HG03025 (cell line): ENCODE measurements around the gene PPP2R2C.

Experiments used
- ATAC-seq: cut with Tn5 transposase; IDR thresholded peaks from one replicate; pipeline ENCODE4 v1.9.1; 2021; ENCODE audit warnings: mild to moderate bottlenecking, moderate library complexity; ENCODE audit not compliant: unreplicated experiment, low FRiP score

The PPP2R2C gene

DNA sequence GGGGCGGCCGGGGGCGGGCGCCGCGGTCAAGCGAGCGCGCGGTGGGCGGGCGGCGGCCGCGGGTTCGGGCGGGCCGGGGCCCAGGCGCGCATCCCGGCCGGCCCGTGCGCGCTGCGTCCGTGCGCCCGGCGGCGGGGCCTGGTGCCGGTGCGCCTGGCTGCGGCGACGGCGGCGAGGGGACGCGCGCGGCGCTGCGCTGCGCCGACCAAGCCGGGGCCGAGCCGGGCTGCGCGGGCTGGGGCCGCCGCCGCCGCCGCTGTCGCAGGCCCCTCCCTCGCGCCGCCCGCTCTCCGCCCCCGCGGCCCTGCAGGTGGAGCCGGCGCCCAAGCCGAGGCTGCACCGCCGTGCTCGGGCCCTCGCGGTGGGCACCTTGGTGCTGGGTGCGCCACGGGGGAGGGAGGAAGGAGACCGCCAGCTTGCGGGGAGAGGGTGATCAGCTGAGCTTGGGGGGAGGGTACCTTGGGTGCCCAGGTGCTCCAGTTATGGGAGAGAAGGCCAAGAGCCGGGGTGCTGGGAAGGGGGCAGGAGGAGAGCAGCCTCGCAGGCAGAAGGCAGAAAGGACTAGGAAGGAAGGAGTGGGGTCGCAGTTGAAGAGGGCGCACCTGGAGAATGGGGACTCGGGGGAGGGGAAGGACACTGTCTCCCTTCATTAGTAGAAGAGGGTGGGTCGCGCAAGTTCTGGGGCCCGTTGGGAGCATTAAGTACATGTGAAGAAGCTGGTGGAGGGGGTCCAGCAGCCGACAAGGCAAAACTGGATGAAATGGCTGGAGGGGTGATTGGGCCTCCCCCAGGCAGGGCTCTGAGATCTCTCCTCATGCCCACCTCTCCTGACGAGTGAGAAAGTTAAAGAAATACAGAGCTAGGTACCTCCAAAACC, at the start of gene PPP2R2C:
TSS of gene PPP2R2C (minus strand) at position 228 of the 877 bp plus-strand sequence. CDS start 385 bp downstream, outside the sequence.
- no peak for ATAC-seq

DNA sequence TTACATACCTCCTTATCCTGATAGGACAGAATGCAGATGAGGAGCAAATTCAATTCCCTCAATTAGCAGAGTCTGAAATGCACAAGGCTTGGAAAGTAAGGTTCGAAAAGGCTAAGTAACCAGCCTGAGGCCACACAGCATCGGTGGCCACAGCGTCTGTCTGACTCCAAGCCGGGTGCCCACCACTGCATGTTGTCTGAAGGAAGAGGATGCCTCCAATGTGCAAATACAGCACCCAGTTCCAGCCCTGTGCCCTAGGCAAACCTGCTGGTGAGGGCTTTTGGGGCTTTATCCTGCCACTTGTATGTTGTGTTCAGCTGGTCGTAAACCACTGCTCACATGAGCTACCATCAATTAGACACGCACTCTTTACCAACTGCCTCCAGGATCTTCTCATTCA, 48.6 kb upstream of the PPP2R2C start:
- no peak for ATAC-seq

DNA sequence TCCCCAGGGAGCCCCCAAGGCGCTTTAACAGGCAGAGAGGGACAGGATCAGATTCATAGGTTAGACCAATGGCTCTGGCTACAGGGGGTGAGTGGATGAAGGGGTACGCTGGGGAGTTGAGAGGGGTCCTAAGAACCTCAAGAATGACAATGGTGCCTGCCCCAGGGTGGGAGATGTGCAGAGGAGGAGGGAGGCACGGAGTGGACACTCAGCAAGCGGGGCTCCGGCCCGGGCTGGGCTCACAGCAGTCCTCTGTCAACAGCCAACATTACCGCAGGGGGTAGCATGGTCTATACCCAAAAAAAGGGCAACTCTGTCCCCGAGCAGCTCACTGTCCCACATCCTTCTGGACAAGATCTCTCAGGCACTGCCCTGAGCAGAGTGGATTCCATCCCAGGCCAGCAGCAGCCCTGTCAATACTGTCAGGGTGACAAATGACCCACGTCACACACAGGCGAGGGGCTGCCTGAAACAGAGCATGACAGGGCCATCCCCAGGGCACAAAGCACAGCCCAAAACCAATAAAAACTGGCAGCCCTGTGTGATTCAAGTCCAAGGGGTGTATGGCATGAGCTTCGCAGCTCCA, 47.7 kb upstream of the PPP2R2C start:
- ATAC-seq = no peak

DNA sequence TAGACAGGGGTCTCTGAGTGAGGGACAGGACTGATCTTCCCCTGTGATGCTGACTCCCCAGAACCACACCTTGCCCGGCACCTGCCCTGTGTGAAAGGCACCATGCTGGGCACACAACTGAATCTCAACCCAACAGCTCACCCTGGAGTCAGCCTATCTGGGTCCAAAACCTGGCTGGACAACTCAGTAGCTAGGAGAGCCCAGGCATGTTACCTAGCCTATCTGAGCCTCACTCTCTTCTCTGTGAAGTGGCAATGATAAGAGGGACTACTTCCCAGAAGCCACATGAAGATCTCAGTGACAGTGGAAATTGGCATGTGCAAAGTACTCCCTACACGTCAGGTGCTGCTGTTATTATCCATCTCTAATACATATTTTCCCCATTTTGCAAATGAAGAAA, 44.8 kb upstream of the PPP2R2C start:
- ATAC-seq = no peak

DNA sequence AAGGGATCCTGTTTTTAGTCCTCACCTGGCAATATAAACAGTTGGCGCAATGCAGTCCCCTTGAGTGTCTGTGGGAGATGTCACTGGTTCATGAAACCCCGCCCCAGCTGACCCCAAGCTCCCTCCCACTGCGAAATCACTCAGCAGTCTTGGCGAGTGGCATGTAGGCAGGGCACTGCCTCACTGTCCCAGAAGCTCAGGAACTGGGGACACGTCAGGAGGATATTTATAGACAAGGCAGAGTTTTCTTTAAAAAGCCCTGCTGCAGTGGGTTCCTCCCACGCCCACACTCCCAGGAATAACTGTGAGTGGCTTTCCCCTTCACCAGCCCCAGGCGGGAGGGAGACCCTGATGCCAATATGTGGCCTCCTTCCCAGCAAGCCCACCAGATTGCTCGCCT, 44.3 kb upstream of the PPP2R2C start:
- ATAC-seq = no peak

DNA sequence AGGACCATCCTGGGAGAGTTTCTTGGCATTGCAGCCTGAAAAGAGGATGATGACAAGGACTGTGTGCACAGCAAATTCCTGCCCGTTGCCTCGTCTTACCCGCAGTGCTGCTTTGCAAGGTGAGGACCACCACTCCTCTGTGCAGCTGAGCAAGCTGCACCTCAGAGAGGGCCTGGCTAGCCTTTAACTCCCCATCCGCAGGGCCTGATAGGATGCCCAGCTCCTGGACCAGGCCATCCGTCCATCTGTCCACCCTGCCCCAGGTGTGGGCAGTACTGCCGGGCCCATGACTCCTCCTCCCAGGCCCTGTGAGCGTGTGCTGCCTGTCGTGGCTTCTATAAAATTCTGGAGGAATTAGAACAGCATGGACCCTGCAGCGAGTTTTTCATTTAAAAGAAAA, 43.9 kb upstream of the PPP2R2C start:
- ATAC-seq = no peak

DNA sequence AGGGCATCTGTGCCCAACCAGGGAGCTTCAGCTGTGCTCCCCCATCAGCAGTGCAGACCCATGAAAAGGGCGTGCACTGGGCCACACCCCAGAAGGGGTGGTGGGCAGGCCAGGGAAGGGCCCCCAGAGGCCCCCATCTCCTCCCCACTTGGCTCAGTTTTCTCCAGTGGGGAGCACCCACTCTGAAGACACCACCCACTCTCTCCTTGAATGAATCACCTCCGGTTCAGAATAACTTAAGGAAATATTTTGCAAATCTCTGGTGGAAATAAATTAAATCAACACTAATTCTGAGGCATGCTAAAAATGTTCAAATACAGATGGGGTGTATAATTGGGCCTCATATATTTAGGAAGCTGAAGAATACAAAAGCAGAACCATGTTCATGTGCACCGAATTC, 41.3 kb upstream of the PPP2R2C start:
- ATAC-seq = no peak

DNA sequence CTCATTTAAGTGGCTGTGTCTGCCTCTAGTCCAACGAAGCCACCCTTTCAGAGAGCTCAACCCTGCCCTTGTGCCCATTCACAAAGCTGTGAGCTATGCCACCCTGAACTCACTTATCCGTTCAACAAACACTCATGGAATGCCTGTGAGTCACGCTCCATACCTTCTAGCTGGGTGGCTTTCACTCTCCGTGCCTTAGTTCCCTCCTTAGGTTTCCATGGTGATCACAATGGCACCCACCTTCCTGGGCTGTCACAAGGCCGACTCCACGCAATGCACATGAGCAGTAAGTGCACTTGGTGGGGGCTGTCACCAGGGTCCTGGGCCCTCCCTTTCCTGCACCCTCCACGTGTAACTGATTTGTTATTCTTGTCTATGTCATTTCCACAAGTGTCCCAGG, 37.2 kb upstream of the PPP2R2C start:
- no peak for ATAC-seq

DNA sequence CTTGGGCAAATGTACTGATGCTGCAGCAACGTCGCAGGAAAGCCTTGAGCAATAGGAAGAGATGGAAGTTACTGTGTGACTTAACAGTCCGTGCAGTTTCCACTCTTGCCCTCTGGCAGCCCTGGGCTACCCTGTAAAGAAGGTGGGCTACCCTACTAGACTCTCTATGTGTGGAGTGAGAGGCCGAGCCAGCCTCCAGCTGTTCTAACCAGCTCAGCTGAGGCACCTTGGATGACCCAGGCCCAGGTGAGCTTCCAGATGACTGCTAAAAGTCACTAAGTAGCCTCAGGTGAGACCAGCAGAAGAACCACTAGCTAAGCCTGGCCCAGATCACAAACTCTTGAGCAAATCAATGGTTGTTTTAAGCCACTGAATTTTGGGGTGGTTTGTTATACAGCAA, 34.9 kb upstream of the PPP2R2C start:
- ATAC-seq = no peak

DNA sequence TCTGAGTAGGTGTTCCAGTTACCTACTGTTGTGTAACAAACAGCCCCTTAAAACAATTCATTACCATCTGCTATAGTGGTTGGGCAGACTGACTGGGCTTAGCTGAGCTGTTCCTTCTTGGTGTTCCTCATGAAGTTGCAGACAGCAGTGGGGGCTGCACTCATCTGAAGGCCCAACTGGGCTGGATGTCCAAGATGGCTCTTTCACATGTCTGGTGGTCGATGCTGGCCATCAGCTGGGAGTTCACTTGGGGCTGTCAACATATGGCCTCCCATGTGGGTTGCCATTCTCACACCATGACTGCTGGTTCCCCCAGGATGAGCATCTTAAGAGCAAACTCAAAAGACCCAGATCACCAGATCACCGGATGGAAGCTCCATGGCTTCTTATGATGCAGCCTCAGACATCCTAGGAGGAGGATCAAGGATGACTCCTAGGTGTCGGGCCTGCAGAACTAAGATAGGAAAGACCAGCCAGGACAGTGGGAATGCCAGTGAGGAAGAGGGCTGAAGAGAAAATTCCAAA, 34.3 kb upstream of the PPP2R2C start:
- no peak for ATAC-seq

DNA sequence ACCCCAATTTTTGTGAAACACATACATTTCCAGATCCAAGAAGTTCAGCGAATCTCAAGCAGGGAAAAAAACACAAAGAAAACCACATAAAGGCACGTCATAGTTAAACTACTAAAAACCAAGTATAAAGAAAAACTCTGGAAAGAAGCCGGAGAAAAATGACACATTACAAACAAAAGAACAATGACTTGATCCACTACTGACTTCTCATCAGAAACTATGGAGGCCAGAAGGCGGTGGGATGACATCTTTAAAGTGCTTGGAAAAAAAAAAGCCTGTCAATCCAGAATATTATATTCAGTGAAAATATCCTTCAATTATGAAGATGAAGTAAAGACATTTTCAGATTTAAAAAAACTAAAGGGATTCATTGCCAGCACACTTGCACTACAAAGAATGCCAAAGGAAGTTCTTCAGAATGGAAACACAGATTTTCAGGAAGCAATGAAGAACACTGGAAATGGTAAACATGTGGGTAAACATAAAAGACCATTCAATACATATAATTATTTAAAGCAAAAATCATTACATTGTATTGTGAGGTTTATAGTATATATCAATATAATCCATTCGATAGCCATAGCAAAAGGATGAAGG, 32.6 kb upstream of the PPP2R2C start:
- no peak for ATAC-seq

DNA sequence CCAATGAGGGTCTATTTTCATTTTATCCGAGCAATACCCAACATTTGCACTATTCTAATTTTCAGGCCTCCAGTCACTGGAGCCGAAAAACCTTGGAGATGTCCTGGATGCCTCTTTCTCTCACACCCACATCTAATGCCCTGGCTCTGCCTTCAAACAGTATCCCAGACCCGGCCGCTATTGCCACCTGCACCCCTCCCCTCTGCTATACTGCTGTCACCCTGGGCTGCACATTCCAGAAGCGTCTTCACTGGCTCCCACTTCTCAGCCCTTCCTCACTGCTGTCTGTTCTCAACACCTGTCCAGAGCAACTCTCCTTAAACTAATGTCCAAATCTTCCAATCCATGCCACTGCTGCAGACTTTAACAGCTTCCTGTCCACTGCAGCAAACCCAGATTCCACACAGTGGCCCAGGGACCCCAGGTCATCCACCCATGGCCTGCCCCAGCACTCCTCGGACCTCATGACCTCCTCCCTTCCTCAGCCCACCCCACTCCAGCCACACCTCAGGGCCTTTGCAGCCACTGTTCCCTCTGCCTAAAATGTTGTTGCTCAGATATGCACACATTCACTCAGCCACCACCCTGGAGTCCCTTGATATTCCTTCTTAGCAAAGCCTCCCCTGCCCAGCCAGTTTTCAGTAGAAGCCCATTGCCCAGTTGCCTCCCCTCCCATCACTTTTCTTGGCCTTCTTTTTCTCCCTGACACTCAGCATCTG, 30.5 kb upstream of the PPP2R2C start:
- ATAC-seq = no peak

DNA sequence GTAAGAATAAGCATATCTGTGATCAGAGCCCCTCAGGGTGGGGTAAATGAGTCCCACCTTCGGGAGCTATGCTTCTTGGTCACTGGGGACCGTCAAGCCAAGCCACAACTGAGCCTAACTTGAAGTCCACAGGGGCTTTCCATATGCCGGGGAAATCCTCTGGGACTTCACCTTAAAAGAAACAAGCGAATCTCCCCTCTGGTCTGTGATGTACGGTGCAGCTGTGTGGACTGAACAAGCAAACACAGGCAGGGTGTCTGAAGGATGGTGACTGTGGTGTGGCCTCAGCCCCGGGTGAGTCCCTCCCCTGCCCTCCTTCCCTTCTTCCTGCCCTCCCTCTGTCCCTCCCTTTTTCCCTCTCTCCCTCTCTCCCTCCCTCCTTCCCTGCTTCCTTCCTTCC, 29.7 kb upstream of the PPP2R2C start:
- no peak for ATAC-seq

DNA sequence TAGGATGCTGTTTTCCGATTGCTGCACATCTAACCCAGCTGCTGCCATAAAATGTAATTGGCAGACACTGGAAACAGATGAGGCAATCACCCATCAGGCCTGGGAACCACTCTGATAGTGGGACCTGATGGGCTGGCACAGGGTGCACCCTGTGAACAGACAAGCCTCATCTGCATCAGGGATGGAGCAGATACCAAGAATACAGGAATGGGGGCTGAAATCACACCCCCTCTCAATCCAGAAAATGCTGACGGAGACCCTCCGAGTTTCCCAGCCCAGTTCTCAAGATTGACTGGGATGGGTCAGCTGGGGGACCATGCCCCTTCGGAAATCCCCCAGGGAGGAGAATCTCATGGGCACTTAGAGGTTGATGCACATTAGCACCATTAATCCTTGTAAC, 28.8 kb upstream of the PPP2R2C start:
- no peak for ATAC-seq

DNA sequence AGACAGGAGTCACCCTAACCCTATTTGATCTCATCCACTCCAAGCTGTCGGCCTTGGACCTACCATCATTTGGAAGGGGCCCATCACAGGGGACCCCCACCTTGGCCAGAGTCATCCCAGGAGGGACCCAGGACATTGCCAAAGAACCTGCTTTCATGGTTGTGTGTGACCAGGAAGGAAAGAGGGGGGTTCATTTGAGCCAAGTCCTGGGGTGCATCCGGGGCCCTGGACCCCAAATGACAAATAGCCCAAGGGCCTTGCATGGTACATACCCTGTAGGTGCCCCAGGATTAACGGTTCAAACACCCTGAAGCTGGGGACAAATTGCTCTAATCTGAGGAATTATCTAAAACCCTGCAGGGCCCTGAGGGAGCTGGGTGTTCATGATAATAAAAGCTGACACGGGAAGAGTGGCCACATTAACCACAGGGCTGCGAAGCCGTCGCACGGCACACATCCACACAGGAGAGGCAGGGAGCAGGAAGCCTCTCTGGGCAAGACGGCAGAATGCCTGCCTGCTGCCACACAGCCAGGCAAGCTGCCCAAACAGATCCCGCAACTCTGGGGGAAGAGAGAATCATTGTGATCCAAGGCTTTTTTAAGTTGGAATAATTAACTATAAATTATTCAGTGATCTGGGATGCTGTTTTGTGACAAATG, 28.2 kb upstream of the PPP2R2C start:
- no peak for ATAC-seq

DNA sequence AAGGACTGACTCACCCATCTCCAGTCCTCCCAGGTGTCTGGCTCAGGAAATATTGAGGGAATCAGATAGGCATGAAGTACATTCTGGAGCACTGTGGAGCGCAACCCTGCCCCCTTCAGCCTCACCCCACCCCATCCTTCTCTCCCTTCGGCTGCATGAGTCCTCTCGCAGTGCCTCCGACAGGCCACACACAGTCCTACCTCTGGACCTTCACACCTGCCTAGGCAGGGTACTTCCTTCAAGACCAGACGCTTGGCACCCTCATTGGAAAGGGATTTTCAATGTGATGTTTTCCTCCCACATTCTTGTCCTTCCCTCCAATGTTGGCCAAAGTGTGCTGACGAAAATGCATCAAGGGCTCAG, 26.8 kb upstream of the PPP2R2C start:
- no peak for ATAC-seq

DNA sequence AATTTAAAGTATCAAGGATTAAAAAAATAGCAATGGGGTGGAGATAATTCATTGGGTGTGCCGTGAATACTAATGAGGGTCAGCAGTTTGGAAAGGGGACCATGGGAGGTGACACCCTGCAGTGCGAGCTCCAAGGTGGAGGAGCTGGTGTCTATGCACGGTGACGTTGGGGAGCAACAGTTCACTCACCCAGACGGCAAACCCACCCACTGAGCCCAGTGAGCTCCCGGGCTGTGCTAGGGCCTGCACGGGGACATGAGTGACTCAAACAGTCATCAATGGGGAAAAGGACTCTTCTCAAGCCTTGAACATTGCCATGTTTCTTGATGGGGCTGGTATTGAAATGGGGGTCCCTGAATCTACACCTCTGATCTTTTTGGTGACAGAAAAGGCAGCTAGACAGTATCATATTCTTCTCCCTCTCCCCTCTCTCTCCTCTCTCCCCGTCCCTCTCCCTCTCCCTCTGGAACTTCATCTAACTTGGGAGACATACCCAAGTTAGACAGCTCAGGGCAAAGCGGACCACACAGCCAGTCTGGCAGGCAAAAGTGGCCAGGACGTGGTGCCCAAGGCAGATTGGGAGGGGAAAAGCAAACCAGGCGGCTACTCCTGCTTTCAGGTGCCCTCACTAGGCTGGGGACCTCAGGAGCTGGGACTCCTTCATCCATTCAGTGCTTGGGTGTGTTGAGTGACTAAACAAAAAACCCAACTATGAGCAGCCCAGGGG, 26.3 kb upstream of the PPP2R2C start:
- no peak for ATAC-seq

DNA sequence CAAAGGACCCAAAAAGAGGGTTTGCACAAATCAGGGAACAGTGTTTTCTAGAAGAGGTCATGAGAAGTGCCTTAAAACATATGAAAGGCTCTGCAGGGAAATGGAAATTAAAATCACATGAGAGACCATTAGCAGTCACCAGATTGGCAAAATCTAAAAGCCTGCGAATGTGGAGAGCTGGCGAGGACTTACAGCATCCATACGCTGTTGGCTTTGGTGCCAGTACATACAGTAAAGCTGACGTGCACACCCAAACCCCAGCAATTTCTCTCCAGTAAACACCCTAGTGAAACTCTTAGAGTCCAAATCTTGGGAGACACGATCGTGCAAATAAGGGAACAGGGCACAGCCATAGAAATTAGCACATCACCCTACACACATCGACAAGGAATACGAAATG, 25.4 kb upstream of the PPP2R2C start:
- ATAC-seq = no peak

DNA sequence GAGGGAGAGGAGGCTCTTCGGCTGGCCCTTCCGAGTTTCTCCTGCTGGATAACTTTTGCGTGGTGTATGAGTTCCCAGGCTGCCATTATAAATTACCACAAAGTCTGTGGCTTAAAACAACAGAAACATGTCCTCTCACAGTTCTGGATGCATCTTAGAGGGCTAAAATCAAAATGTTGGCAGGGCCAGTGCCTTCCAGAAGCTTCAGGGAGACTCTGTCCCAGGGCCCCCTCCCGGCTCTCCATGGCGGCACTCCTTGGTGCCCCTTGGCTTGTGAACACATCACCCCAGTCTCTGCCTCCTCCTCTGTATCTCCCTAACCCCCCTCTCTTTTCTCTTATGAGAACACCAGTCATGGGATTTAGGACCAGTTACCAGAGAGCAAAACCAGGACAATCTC, 23.3 kb upstream of the PPP2R2C start:
- no peak for ATAC-seq

DNA sequence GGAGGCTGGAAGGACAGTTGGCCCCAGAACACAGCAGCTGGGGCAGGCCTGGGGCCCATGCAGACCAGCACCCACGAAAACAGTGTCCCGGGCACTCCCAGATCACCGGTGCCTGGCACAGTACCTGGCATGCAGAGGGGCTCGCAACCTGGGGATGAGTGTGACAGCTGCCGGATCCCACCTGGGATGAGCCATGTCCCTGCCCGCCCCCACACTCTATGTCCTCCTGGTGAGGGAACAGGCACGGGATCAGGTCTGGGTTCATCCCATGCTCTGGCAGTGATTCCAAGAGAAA, 22.8 kb upstream of the PPP2R2C start:
- ATAC-seq = no peak
